GM12878 (cell line): ENCODE results near the gene TNFSF13. TPM values are rescaled to one million over a fixed set of nuclear protein-coding genes. Genes with fewer than 3 reads are reported as not detected.

ENCODE experiments used
- ASH2L ChIP-seq: fragments of 300-600, 200-600 bp; sonication (generic); IDR thresholded peaks from 2 replicates; pipeline ENCODE4 v1.6.1; 2017; ENCODE audit warnings: low read depth, mild to moderate bottlenecking, borderline replicate concordance
- BCLAF1 ChIP-seq: fragments of 450-650 bp; IDR thresholded peaks from 2 replicates; pipeline ENCODE4 v1.6.1; 2017; ENCODE audit warnings: antibody characterized with exemption, mild to moderate bottlenecking, moderate library complexity
- E4F1 ChIP-seq: fragments of 450-650 bp; IDR thresholded peaks from 2 replicates; pipeline ENCODE4 v1.6.1; 2018; ENCODE audit warnings: borderline replicate concordance, mild to moderate bottlenecking; ENCODE audit not compliant: partially characterized antibody
- EGR1 ChIP-seq, 2 experiments: IDR thresholded peaks; 1 replicate in 1 of 2; 2 replicates in 1 of 2; pipeline ENCODE4 v1.6.1; 2011 to 2012; ENCODE audit warnings: low read depth in 2 of 2, low read length in 2 of 2, borderline replicate concordance in 1 of 2, mild to moderate bottlenecking in 1 of 2, moderate library complexity in 1 of 2
- HSF1 ChIP-seq: fragments of 150-350 bp; IDR thresholded peaks from 2 replicates; pipeline ENCODE4 v1.6.1; 2014; ENCODE audit warnings: mild to moderate bottlenecking, low read depth, low read length
- IKZF1 ChIP-seq: fragments of 450-650 bp; conservative IDR thresholded peaks from 2 replicates; pipeline ENCODE4 v1.6.1; 2017; ENCODE audit warnings: antibody characterized with exemption, mild to moderate bottlenecking
- MLLT1 ChIP-seq: fragments of 450-650 bp; IDR thresholded peaks from 2 replicates; pipeline ENCODE4 v1.6.1; 2016; ENCODE audit warnings: mild to moderate bottlenecking
- NR2F1 ChIP-seq: fragments of 450-650 bp; conservative IDR thresholded peaks from 2 replicates; pipeline ENCODE4 v1.6.1; 2017; ENCODE audit warnings: mild to moderate bottlenecking
- PBX3 ChIP-seq: IDR thresholded peaks from 2 replicates; pipeline ENCODE4 v1.6.1; 2011; ENCODE audit warnings: mild to moderate bottlenecking, low read depth, low read length, moderate library complexity; ENCODE audit not compliant: insufficient replicate concordance
- RAD51 ChIP-seq: fragments of 450-650 bp; IDR thresholded peaks from 2 replicates; pipeline ENCODE4 v1.6.1; 2016; ENCODE audit warnings: moderate library complexity, mild to moderate bottlenecking, inconsistent platforms
- RB1 ChIP-seq: fragments of 450-650 bp; formaldehyde crosslinking; IDR thresholded peaks from 2 replicates; pipeline ENCODE4 v1.6.1; 2017; ENCODE audit warnings: mild to moderate bottlenecking, borderline replicate concordance
- RBBP5 ChIP-seq: fragments of 200-600 bp; sonication (generic); conservative IDR thresholded peaks from 2 replicates; pipeline ENCODE4 v1.6.1; 2016
- RFX5 ChIP-seq: IDR thresholded peaks from 2 replicates; pipeline ENCODE4 v1.6.1; 2011; ENCODE audit warnings: low read depth, low read length, improper control_type of control experiment
- SPI1 ChIP-seq: IDR thresholded peaks from 2 replicates; pipeline ENCODE4 v1.6.1; 2011; ENCODE audit warnings: low read depth, mild to moderate bottlenecking, low read length, moderate library complexity, borderline replicate concordance; ENCODE audit not compliant: insufficient read depth
- USF1 ChIP-seq: IDR thresholded peaks from 2 replicates; pipeline ENCODE4 v1.6.1; 2011; ENCODE audit warnings: borderline replicate concordance, low read depth, mild to moderate bottlenecking, moderate library complexity, mixed read lengths, low read length; ENCODE audit not compliant: insufficient read depth; ENCODE audit errors: extremely low read length
- YY1 ChIP-seq: IDR thresholded peaks from 2 replicates; pipeline ENCODE4 v1.6.1; 2011; ENCODE audit warnings: low read depth, mild to moderate bottlenecking, low read length
- ZNF384 ChIP-seq: IDR thresholded peaks from 2 replicates; pipeline ENCODE4 v1.6.1; 2012; ENCODE audit warnings: low read depth, mild to moderate bottlenecking, low read length, improper control_type of control experiment, borderline replicate concordance
- ZSCAN29 ChIP-seq: fragments of 450-650 bp; IDR thresholded peaks from 2 replicates; pipeline ENCODE4 v1.6.1; 2017; ENCODE audit warnings: mild to moderate bottlenecking, moderate library complexity
- polyA plus RNA-seq, 11 experiments: library from polyadenylated mRNA; depleted of rRNA in 4 of 11; unstranded in 6 of 11; stranded (reverse) in 5 of 11; fragments of >200 nt; fragmentation: Nextera tagmentation in 4 of 11; fragmentation: Illumina TruSeq in 1 of 11; extraction: Ambion mirVana in 4 of 11; extraction: Trizol in 1 of 11; gene quantifications; 1 replicate in 1 of 11; 2 replicates in 10 of 11; pipeline versions ENCODE4 v1.2.1 to v1.2.3, GENCODE V29; 2011 to 2016; ENCODE audit warnings: inconsistent platforms in 2 of 11, missing spikeins in 2 of 11, low read depth in 1 of 11
- total RNA-seq, 4 experiments: library from RNA; depleted of rRNA in 3 of 4; stranded (reverse); fragments of >200 nt in 3 of 4; fragmentation: Illumina TruSeq in 1 of 4; extraction: Trizol in 1 of 4; gene quantifications; 2 replicates each; pipeline versions ENCODE4 v1.2.1 to v1.2.3, GENCODE V29; 2013 to 2021

TNFSF13 gene
- total and polyA plus RNA-seq, 10 of the 15 experiments (the other 5 are each of a cell fraction or from before 2014, with no cell fraction given), result 0.56 to 14.6 (median 9.7) TPM

GRCh38 chr17:7557775-7558543, 591 bp upstream of the TNFSF13 start (continued):
- no peak for TF ChIP-seq BCLAF1
- no peak for TF ChIP-seq RFX5
- no peak for TF ChIP-seq RAD51
- peak; percentile 22; the same call in 1 of the 2 replicates for TF ChIP-seq NR2F1
- TF ChIP-seq USF1, result no peak
- no peak for TF ChIP-seq HSF1
- TF ChIP-seq E4F1, result peak; percentile 27
- TF ChIP-seq ZSCAN29, result no peak
- TF ChIP-seq PBX3, result no peak
- TF ChIP-seq RBBP5, result no peak
- TF ChIP-seq SPI1, result peak; percentile 63
- TF ChIP-seq IKZF1, result peak; percentile 86
- no peak for TF ChIP-seq YY1
- TF ChIP-seq ZNF384, result no peak
- TF ChIP-seq ASH2L, result no peak
- peak; percentile 49; the same call in 1 of the 2 replicates for TF ChIP-seq MLLT1
- no peak for TF ChIP-seq RB1
- no peak for TF ChIP-seq EGR1 (IDR thresholded peaks at IDR 0.05; ENCODE audit: borderline replicate concordance in 1 of 2, low read depth in 2 of 2, low read length in 2 of 2)
